Measurements from ENCODE around the gene KATNB1. TPM values are rescaled to one million over a fixed set of nuclear protein-coding genes. Genes with fewer than 3 reads are reported as not detected.
A peak's percentile ranks its signal among the peaks of the same experiment; 100 is the strongest.
"Not testable (repeated sequence)": the region's sequence is repeated elsewhere in the genome, so short reads cannot be mapped to it uniquely, and the experiment has no call there.

Gene KATNB1
- total and polyA plus RNA-seq, 8 donors = 7.8 to 17.0 (median 11.4) TPM

GRCh38 chr16:57727610-57728009, 8.0 kb upstream of the KATNB1 start:
- H3K27ac ChIP-seq = no peak overlapping the region
- intact Hi-C loops (cut with DNase I) = loop anchor here in 1 of 3 donors (10.0 kb wide), 1 partner anchor 153 kb away; no protein-coding TSS in a partner anchor
- 76 to 80% methylated on average over 4 of the region's 4 CpGs for WGBS, 2 donors
- no peak for ATAC-seq
- H3K9me3 ChIP-seq = no peaks in the 10 kb centered on the region
- no peak for TF ChIP-seq CTCF (IDR thresholded peaks at IDR 0.05)
- no peaks in the 10 kb centered on the region for H3K4me1 ChIP-seq
- no peaks in the 10 kb centered on the region for H3K27me3 ChIP-seq
- FAIRE-seq = no peak
- no peaks in the 10 kb centered on the region for H3K36me3 ChIP-seq
- no peak overlapping the region for H3K4me3 ChIP-seq
- peak in 1 of 6 donors; percentile 23 for DNase-seq

- Histone ChIP-seq H3K27ac (no peak overlapping the region), H3K9me3 (no peaks in the 10 kb centered on the region), H3K4me1 (no peaks in the 10 kb centered on the region), H3K27me3 (no peaks in the 10 kb centered on the region), H3K36me3 (no peaks in the 10 kb centered on the region), H3K4me3 (no peak overlapping the region)
- FAIRE-seq (no peak), DNase-seq (peak in 1 of 6 donors; percentile 49), ATAC-seq (no peak)
- no peak for TF ChIP-seq CTCF (IDR thresholded peaks at IDR 0.05)
- WGBS, 2 donors = 93 to 98% methylated on average over 14 of the region's 14 CpGs
- intact Hi-C loops (cut with DNase I) = loop anchor here in 1 of 3 donors (10.0 kb wide), 1 partner anchor 154 kb away; no protein-coding TSS in a partner anchor
Measured at GRCh38 chr16:57728336-57729181, 7.0 kb upstream of the KATNB1 start.

- Histone ChIP-seq H3K27ac (no peak overlapping the region), H3K36me3 (no peaks in the 10 kb centered on the region), H3K9me3 (no peaks in the 10 kb centered on the region), H3K27me3 (no peaks in the 10 kb centered on the region), H3K4me1 (peaks cover 0 to under 1% (median 0%) of the 10 kb centered on the region in 3 donors), H3K4me3 (no peak overlapping the region)
- ATAC-seq (no peak), DNase-seq (peak in 1 of 6 donors; percentile 2), FAIRE-seq (no peak)
- no peak for TF ChIP-seq CTCF (IDR thresholded peaks at IDR 0.05)
- WGBS, 2 donors = 72 to 88% methylated on average over 1 of the region's 1 CpG
- intact Hi-C loops (cut with DNase I) = loop anchor here in 1 of 3 donors (10.0 kb wide), 1 partner anchor 154 kb away; no protein-coding TSS in a partner anchor
Measured at GRCh38 chr16:57729182-57729484, 6.4 kb upstream of the KATNB1 start.

GRCh38 chr16:57729852-57730251, 5.7 kb upstream of the KATNB1 start:
- DNase-seq = peak in 1 of 6 donors; percentile 1
- not testable (repeated sequence) for H3K27ac ChIP-seq, H3K9me3 ChIP-seq, H3K4me1 ChIP-seq, H3K36me3 ChIP-seq, FAIRE-seq, H3K4me3 ChIP-seq, H3K27me3 ChIP-seq, ATAC-seq
- WGBS, 2 donors = 86 to 91% methylated on average over 6 of the region's 6 CpGs
- intact Hi-C loops (cut with DNase I) = loop anchor here in 1 of 3 donors (10.0 kb wide), 1 partner anchor 155 kb away; no protein-coding TSS in a partner anchor

- Histone ChIP-seq H3K4me1 (peaks cover 0 to 3% (median 2%) of the 10 kb centered on the region in 3 donors), H3K27ac (no peak overlapping the region), H3K27me3 (no peaks in the 10 kb centered on the region), H3K36me3 (no peaks in the 10 kb centered on the region), H3K9me3 (no peaks in the 10 kb centered on the region), H3K4me3 (no peak overlapping the region)
- FAIRE-seq (no peak), DNase-seq (peak in 1 of 6 donors; percentile 33), ATAC-seq (no peak)
- intact Hi-C loops (cut with DNase I) = no loop called here
- no peak for TF ChIP-seq CTCF (IDR thresholded peaks at IDR 0.05)
- WGBS, 2 donors = 73 to 74% methylated on average over 13 of the region's 13 CpGs
Measured at GRCh38 chr16:57730771-57731730, 4.5 kb upstream of the KATNB1 start.
